Cardiac muscle cell (in vitro differentiated cells and primary cell): Measurements from ENCODE around the gene TMPRSS2. TPM values are rescaled to one million over a fixed set of nuclear protein-coding genes. Genes with fewer than 3 reads are reported as not detected.

ENCODE experiments used
- DNase-seq, 2 donors: peaks; one replicate each; pipeline versions ENCODE4 v3.0.0 to v3.0.0-alpha.2; 2010 to 2017; ENCODE audit warnings: low read depth in 1 of 2, low spot score in 1 of 2
- H3K27ac ChIP-seq: fragments of 200-600 bp; sonication (generic); 2 replicates; pipeline ENCODE4 v1.5.1; 2016
- H3K27me3 ChIP-seq: fragments of 200-600 bp; sonication (generic); 2 replicates; pipeline ENCODE4 v1.6.0; 2016; ENCODE audit warnings: control low read depth
- H3K36me3 ChIP-seq: fragments of 200-600 bp; sonication (generic); 2 replicates; pipeline ENCODE4 v1.5.1; 2016; ENCODE audit warnings: control low read depth
- H3K4me1 ChIP-seq: fragments of 200-600 bp; sonication (generic); 2 replicates; pipeline ENCODE4 v1.8.1; 2017; ENCODE audit warnings: low read depth, mild to moderate bottlenecking, mixed run types
- H3K4me3 ChIP-seq: fragments of 200-600 bp; sonication (generic); 2 replicates; pipeline ENCODE4 v1.5.1; 2016; ENCODE audit warnings: mild to moderate bottlenecking
- H3K9me3 ChIP-seq: fragments of 200-600 bp; sonication (generic); 2 replicates; pipeline ENCODE4 v1.5.1; 2017; ENCODE audit warnings: low read depth, mild to moderate bottlenecking, control low read depth
- CTCF ChIP-seq: IDR thresholded peaks from 2 replicates; pipeline ENCODE4 v1.5.1; 2012; ENCODE audit warnings: low read depth, mild to moderate bottlenecking, low read length
- polyA plus RNA-seq: library from polyadenylated mRNA; unstranded; fragments of >200 nt; fragmentation: Nextera tagmentation; extraction: Ambion mirVana; gene quantifications from 2 replicates; pipeline ENCODE4 v1.2.1, GENCODE V29; 2016
- total RNA-seq: library from RNA; depleted of rRNA; stranded (reverse); fragments of >200 nt; gene quantifications from 2 replicates; pipeline ENCODE4 v1.2.3, GENCODE V29; 2016

Gene TMPRSS2
- total RNA-seq (not detected in 2 replicates), polyA plus RNA-seq (not detected in 2 replicates)

- H3K4me1 ChIP-seq, result no peaks in the 10 kb centered on the region
- no peak within 1 kb of the TSS for H3K27ac ChIP-seq
- no peaks in the 10 kb centered on the region for H3K9me3 ChIP-seq
- H3K36me3 ChIP-seq, result no peaks in the 10 kb centered on the region
- H3K27me3 ChIP-seq, result peaks cover 79% of the 10 kb centered on the region
- peak in 1 of 2 donors; percentile 55 for DNase-seq
- H3K4me3 ChIP-seq, result peak within 1 kb of the TSS; percentile 35
- no peak for TF ChIP-seq CTCF
Observed at GRCh38 chr21:41507521-41508414, at the start of gene TMPRSS2. Gene TMPRSS2, minus strand, starts transcription at chr21:41508158. Its CDS starts 10,025 bp downstream, at chr21:41498133.

GRCh38 chr21:41555057-41555456 lies 47.1 kb upstream of the TMPRSS2 start:
- Histone ChIP-seq H3K9me3 (no peaks in the 10 kb centered on the region), H3K27ac (no peak overlapping the region), H3K27me3 (no peaks in the 10 kb centered on the region), H3K4me1 (no peaks in the 10 kb centered on the region), H3K4me3 (no peak overlapping the region), H3K36me3 (no peaks in the 10 kb centered on the region)
- no peak for TF ChIP-seq CTCF
- DNase-seq, result no peak

- no peaks in the 10 kb centered on the region for H3K27me3 ChIP-seq
- H3K36me3 ChIP-seq, result no peaks in the 10 kb centered on the region
- no peak for TF ChIP-seq CTCF
- no peak overlapping the region for H3K4me3 ChIP-seq
- H3K9me3 ChIP-seq, result no peaks in the 10 kb centered on the region
- DNase-seq, result no peak
- no peaks in the 10 kb centered on the region for H3K4me1 ChIP-seq
- no peak overlapping the region for H3K27ac ChIP-seq
Observed at GRCh38 chr21:41552254-41552653, 44.3 kb upstream of the TMPRSS2 start.

- H3K27me3 ChIP-seq, result no peaks in the 10 kb centered on the region
- H3K4me3 ChIP-seq, result no peak overlapping the region
- no peaks in the 10 kb centered on the region for H3K9me3 ChIP-seq
- no peaks in the 10 kb centered on the region for H3K4me1 ChIP-seq
- H3K27ac ChIP-seq, result no peak overlapping the region
- H3K36me3 ChIP-seq, result no peaks in the 10 kb centered on the region
- DNase-seq, result no peak
- TF ChIP-seq CTCF, result no peak
Observed at GRCh38 chr21:41548781-41549180, 40.8 kb upstream of the TMPRSS2 start.

GRCh38 chr21:41547111-41547510 lies 39.2 kb upstream of the TMPRSS2 start:
- Histone ChIP-seq H3K4me1 (no peaks in the 10 kb centered on the region), H3K36me3 (no peaks in the 10 kb centered on the region), H3K27me3 (no peaks in the 10 kb centered on the region), H3K27ac (no peak overlapping the region), H3K4me3 (no peak overlapping the region), H3K9me3 (no peaks in the 10 kb centered on the region)
- no peak for TF ChIP-seq CTCF
- DNase-seq, result no peak
